ENCODE results near the gene RECQL5. TPM values are rescaled to one million over a fixed set of nuclear protein-coding genes. Genes with fewer than 3 reads are reported as not detected.
"Not testable (repeated sequence)": the region's sequence is repeated elsewhere in the genome, so short reads cannot be mapped to it uniquely, and the experiment has no call there.

RECQL5 gene
- total RNA-seq, 6 experiments from 2014 or later: 13.5 to 24.8 (median 18.4) TPM

GRCh38 chr17:75596320-75597087 lies 70.5 kb downstream of the RECQL5 start:
- no CpG with 5 or more reads among the region's 17 CpGs for WGBS (ENCODE audit: insufficient coverage, low coverage, low lambda C conversion rate, missing lambda C conversion rate)
- no peaks in the 10 kb centered on the region for H3K9me3 ChIP-seq
- H3K27me3 ChIP-seq: no peaks in the 10 kb centered on the region
- TF ChIP-seq POLR2A (IDR thresholded peaks at IDR 0.05) (no peak), CTCF (IDR thresholded peaks at IDR 0.05) (no peak)
- DNase-seq (no peak), ATAC-seq (peak in 1 of 4 donors; percentile 3)
- no peaks in the 10 kb centered on the region for H3K36me3 ChIP-seq
- no peak overlapping the region for H3K4me3 ChIP-seq
- no peaks in the 10 kb centered on the region for H3K4me1 ChIP-seq
- no peak overlapping the region for H3K27ac ChIP-seq
- intact Hi-C loops (cut with DNase I): no loop called here

- intact Hi-C loops (cut with DNase I): no loop called here
Measured at GRCh38 chr17:75595920-75596313, 71.0 kb downstream of the RECQL5 start.

GRCh38 chr17:75595284-75595919 lies 71.6 kb downstream of the RECQL5 start:
- H3K9me3 ChIP-seq: no peaks in the 10 kb centered on the region
- H3K4me3 ChIP-seq: no peak overlapping the region
- no peak for DNase-seq
- no peaks in the 10 kb centered on the region for H3K27me3 ChIP-seq
- intact Hi-C loops (cut with DNase I): no loop called here
- no peak for TF ChIP-seq CTCF (IDR thresholded peaks at IDR 0.05)
- no peak for TF ChIP-seq POLR2A (IDR thresholded peaks at IDR 0.05)
- no CpG with 5 or more reads among the region's 13 CpGs for WGBS (ENCODE audit: insufficient coverage, low coverage, low lambda C conversion rate, missing lambda C conversion rate)
- H3K27ac ChIP-seq: no peak overlapping the region
- H3K4me1 ChIP-seq: no peaks in the 10 kb centered on the region
- no peaks in the 10 kb centered on the region for H3K36me3 ChIP-seq
- ATAC-seq: no peak

More at GRCh38 chr17:75595920-75596313, 71.0 kb downstream of the RECQL5 start:
- Histone ChIP-seq H3K27me3 (no peaks in the 10 kb centered on the region), H3K9me3 (no peaks in the 10 kb centered on the region), H3K4me1 (no peaks in the 10 kb centered on the region), H3K4me3 (no peak overlapping the region), H3K36me3 (no peaks in the 10 kb centered on the region), H3K27ac (no peak overlapping the region)
- WGBS (ENCODE audit: insufficient coverage, low coverage, low lambda C conversion rate, missing lambda C conversion rate): 75% methylated on average over 5 of the region's 6 CpGs
- DNase-seq: no peak
- no peak for ATAC-seq
- TF ChIP-seq CTCF (IDR thresholded peaks at IDR 0.05): no peak
- TF ChIP-seq POLR2A (IDR thresholded peaks at IDR 0.05): no peak

- H3K27me3 ChIP-seq: no peaks in the 10 kb centered on the region
- TF ChIP-seq POLR2A (IDR thresholded peaks at IDR 0.05) (no peak), CTCF (IDR thresholded peaks at IDR 0.05) (no peak)
- intact Hi-C loops (cut with DNase I): no loop called here
- DNase-seq (peak in 1 of 3 donors; percentile 45), ATAC-seq (no peak)
- peaks cover 0 to 3% (median 0%) of the 10 kb centered on the region in 4 donors for H3K4me1 ChIP-seq
- no peak overlapping the region for H3K4me3 ChIP-seq
- H3K27ac ChIP-seq: no peak overlapping the region
- H3K36me3 ChIP-seq: no peaks in the 10 kb centered on the region
- 90% methylated on average over 7 of the region's 28 CpGs for WGBS (ENCODE audit: insufficient coverage, low coverage, low lambda C conversion rate, missing lambda C conversion rate)
- H3K9me3 ChIP-seq: no peaks in the 10 kb centered on the region
Measured at GRCh38 chr17:75594499-75595283, 72.3 kb downstream of the RECQL5 start.

GRCh38 chr17:75593430-75593829 lies 73.5 kb downstream of the RECQL5 start:
- H3K9me3 ChIP-seq; H3K4me1 ChIP-seq; H3K36me3 ChIP-seq; H3K4me3 ChIP-seq; ATAC-seq; H3K27ac ChIP-seq; intact Hi-C loops (cut with DNase I); H3K27me3 ChIP-seq; DNase-seq: not testable (repeated sequence)
- 80% methylated on average over 7 of the region's 9 CpGs for WGBS (ENCODE audit: insufficient coverage, low coverage, low lambda C conversion rate, missing lambda C conversion rate)
